Osteoblast (primary cell): ENCODE results near the gene RAD51D. TPM values are rescaled to one million over a fixed set of nuclear protein-coding genes. Genes with fewer than 3 reads are reported as not detected.

ENCODE experiments used
- DNase-seq: peaks from one replicate; pipeline ENCODE4 v3.0.0; 2011; ENCODE audit warnings: low spot score, mixed read lengths; ENCODE audit not compliant: insufficient read length; ENCODE audit errors: missing footprints
- H2AFZ ChIP-seq: 2 replicates; pipeline ENCODE4 v1.6.0; 2011; ENCODE audit warnings: mild to moderate bottlenecking, low read length
- H3K27ac ChIP-seq: 2 replicates; pipeline ENCODE4 v1.5.1; 2011; ENCODE audit warnings: mild to moderate bottlenecking, low read depth, low read length, moderate library complexity
- H3K27me3 ChIP-seq: 2 replicates; pipeline ENCODE4 v1.6.0; 2012; ENCODE audit warnings: mild to moderate bottlenecking, control low read depth, inconsistent platforms, low read length, moderate library complexity; ENCODE audit not compliant: insufficient read depth
- H3K36me3 ChIP-seq: 2 replicates; pipeline ENCODE4 v1.5.1; 2011; ENCODE audit warnings: mild to moderate bottlenecking, low read length, control low read depth, moderate library complexity; ENCODE audit not compliant: insufficient read depth
- H3K4me1 ChIP-seq: 2 replicates; pipeline ENCODE4 v1.5.1; 2011; ENCODE audit warnings: mild to moderate bottlenecking, low read length, control low read depth, moderate library complexity; ENCODE audit not compliant: insufficient read depth
- H3K4me2 ChIP-seq: 2 replicates; pipeline ENCODE4 v1.6.0; 2011; ENCODE audit warnings: mild to moderate bottlenecking, low read length; ENCODE audit not compliant: insufficient read depth
- H3K4me3 ChIP-seq: fragments of 200-600 bp; sonication (generic); 3 replicates; pipeline ENCODE4 v1.5.1; 2012; ENCODE audit warnings: mild to moderate bottlenecking, low read length, inconsistent platforms; ENCODE audit not compliant: insufficient read depth
- H3K79me2 ChIP-seq: 2 replicates; pipeline ENCODE4 v1.6.0; 2012; ENCODE audit warnings: mild to moderate bottlenecking, low read length, control low read depth, inconsistent platforms; ENCODE audit not compliant: insufficient read depth
- H3K9me3 ChIP-seq: 2 replicates; pipeline ENCODE4 v1.5.1; 2011; ENCODE audit warnings: low read depth, low read length, control low read depth
- H4K20me1 ChIP-seq: 2 replicates; pipeline ENCODE4 v1.6.0; 2012; ENCODE audit warnings: mild to moderate bottlenecking, low read length, control low read depth; ENCODE audit not compliant: insufficient read depth
- CTCF ChIP-seq: IDR thresholded peaks from 2 replicates; pipeline ENCODE4 v1.5.1; 2011; ENCODE audit warnings: mild to moderate bottlenecking, low read depth, low read length, moderate library complexity; ENCODE audit errors: extremely low read depth
- total RNA-seq: library from RNA; depleted of rRNA; stranded (reverse); fragments of >200 nt; gene quantifications from 2 replicates; pipeline ENCODE4 v1.2.3, GENCODE V29; 2012

The RAD51D gene
- total RNA-seq, 1 donor, result 14.8 TPM

GRCh38 chr17:35057332-35057915, 62.2 kb downstream of the RAD51D start:
- H3K4me1 ChIP-seq, result peaks cover 5% of the 10 kb centered on the region
- no peaks in the 10 kb centered on the region for H3K36me3 ChIP-seq
- no peak overlapping the region for H2AFZ ChIP-seq
- no peak for DNase-seq
- no peaks in the 10 kb centered on the region for H3K9me3 ChIP-seq
- H3K27me3 ChIP-seq, result no peaks in the 10 kb centered on the region
- H4K20me1 ChIP-seq, result no peaks in the 10 kb centered on the region
- no peak for TF ChIP-seq CTCF
- no peak overlapping the region for H3K4me3 ChIP-seq
- H3K79me2 ChIP-seq, result peaks cover 37% of the 10 kb centered on the region
- H3K4me2 ChIP-seq, result no peak overlapping the region
- H3K27ac ChIP-seq, result no peak overlapping the region

- H3K79me2 ChIP-seq, result peaks cover 38% of the 10 kb centered on the region
Measured at GRCh38 chr17:35056013-35056412, 63.6 kb downstream of the RAD51D start.

GRCh38 chr17:35053204-35053603, 66.5 kb downstream of the RAD51D start:
- no peak for TF ChIP-seq CTCF
- H3K4me1 ChIP-seq, result peaks cover 20% of the 10 kb centered on the region
- no peak overlapping the region for H3K4me2 ChIP-seq
- DNase-seq, result no peak
- H3K9me3 ChIP-seq, result no peaks in the 10 kb centered on the region
- peaks cover 3% of the 10 kb centered on the region for H4K20me1 ChIP-seq
- no peaks in the 10 kb centered on the region for H3K36me3 ChIP-seq
- H3K27ac ChIP-seq, result no peak overlapping the region
- no peak overlapping the region for H2AFZ ChIP-seq
- H3K4me3 ChIP-seq, result no peak overlapping the region
- H3K27me3 ChIP-seq, result no peaks in the 10 kb centered on the region
- H3K79me2 ChIP-seq, result peaks cover 45% of the 10 kb centered on the region

More at GRCh38 chr17:35056013-35056412, 63.6 kb downstream of the RAD51D start:
- no peak overlapping the region for H3K27ac ChIP-seq
- H3K36me3 ChIP-seq, result no peaks in the 10 kb centered on the region
- H4K20me1 ChIP-seq, result peaks cover 3% of the 10 kb centered on the region
- no peaks in the 10 kb centered on the region for H3K27me3 ChIP-seq
- no peak overlapping the region for H3K4me3 ChIP-seq
- DNase-seq, result no peak
- no peak overlapping the region for H2AFZ ChIP-seq
- TF ChIP-seq CTCF, result no peak
- H3K4me2 ChIP-seq, result no peak overlapping the region
- H3K4me1 ChIP-seq, result peaks cover 20% of the 10 kb centered on the region
- H3K9me3 ChIP-seq, result no peaks in the 10 kb centered on the region

- Histone ChIP-seq H2AFZ (no peak overlapping the region), H3K4me2 (peak overlapping the region; percentile 55), H3K27me3 (no peaks in the 10 kb centered on the region), H3K79me2 (peaks cover 41% of the 10 kb centered on the region), H3K9me3 (no peaks in the 10 kb centered on the region), H3K36me3 (no peaks in the 10 kb centered on the region), H3K4me1 (peaks cover 20% of the 10 kb centered on the region), H3K4me3 (no peak overlapping the region), H4K20me1 (peaks cover 3% of the 10 kb centered on the region), H3K27ac (peak overlapping the region; percentile 68)
- TF ChIP-seq CTCF, result no peak
- no peak for DNase-seq
Measured at GRCh38 chr17:35052780-35053179, 66.9 kb downstream of the RAD51D start.
